GM18502 (cell line): Measurements from ENCODE around the gene HDAC4.

Source experiments
- ATAC-seq: cut with Tn5 transposase; IDR thresholded peaks from one replicate; pipeline ENCODE4 v1.9.1; 2021; ENCODE audit warnings: mild to moderate bottlenecking; ENCODE audit not compliant: unreplicated experiment, poor library complexity

Gene HDAC4

GRCh38 chr2:239019183-239019581, 381.6 kb downstream of the HDAC4 start:
- no peak for ATAC-seq

- ATAC-seq = no peak
These were observed 382.3 kb downstream of the HDAC4 start for GRCh38 chr2:239018271-239019182.

DNA sequence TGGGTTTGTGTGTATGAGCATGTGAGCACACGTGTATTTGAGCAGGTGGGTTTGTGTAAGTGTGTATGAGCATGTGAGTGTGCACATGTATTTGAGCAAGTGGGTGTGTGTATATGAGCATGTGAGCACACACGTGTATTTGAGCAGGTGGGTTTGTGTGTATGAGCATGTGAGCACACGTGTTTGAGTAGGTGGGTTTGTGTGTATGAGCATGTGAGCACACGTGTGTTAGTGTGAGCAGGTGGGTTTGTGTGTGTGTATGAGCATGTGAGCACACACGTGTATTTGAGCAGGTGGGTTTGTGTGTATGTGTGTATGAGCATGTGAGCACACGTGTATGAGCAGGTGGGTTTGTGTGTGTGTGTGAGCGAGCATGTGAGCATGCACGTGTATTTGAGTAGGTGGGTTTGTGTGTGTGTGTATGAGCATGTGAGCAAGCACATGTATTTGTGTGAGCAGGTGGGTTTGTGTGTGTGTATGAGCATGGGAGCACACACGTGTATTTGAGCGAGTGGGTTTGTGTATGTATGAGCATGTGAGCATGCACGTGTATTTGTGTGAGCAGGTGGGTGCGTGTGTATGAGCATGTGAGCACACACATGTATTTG, 383.2 kb downstream of the HDAC4 start:
- no peak for ATAC-seq

DNA sequence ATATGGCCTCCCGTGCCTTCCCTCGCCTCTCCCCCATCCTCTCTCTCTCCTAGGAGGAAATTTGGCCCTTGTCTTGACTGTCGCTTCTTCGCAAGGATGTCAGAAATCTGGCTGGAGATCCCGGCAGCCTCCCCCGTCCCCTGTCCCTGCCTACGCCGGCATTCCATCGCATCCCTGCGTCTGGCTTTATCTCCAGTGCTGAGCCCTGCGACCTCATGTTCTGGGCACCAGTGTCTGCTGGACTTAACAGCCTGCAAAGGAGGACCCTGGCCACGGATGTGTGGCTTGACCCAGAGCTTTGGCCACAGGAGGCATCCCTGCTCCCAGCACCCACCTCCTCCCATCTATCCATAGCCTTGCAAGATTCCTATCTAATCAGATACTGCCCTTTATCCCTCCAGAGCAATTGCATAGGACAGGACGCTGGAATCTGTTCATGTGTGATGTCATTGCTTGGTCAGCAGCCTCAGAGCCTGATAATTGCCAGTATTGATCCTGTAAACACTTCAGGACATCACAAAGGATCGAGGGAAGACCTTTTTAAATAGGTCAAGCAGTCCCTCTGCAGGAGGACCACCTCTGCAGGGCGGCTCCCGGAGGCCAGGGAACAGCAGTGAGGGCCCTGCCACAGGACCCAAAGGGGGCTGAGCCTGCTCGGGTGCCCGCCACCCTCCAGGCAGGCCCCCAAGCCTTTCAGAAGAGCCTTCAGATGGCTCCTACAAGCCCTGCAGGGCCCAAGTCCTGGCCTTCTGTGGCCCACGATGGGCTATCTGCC, 384.7 kb downstream of the HDAC4 start:
- no peak for ATAC-seq

DNA sequence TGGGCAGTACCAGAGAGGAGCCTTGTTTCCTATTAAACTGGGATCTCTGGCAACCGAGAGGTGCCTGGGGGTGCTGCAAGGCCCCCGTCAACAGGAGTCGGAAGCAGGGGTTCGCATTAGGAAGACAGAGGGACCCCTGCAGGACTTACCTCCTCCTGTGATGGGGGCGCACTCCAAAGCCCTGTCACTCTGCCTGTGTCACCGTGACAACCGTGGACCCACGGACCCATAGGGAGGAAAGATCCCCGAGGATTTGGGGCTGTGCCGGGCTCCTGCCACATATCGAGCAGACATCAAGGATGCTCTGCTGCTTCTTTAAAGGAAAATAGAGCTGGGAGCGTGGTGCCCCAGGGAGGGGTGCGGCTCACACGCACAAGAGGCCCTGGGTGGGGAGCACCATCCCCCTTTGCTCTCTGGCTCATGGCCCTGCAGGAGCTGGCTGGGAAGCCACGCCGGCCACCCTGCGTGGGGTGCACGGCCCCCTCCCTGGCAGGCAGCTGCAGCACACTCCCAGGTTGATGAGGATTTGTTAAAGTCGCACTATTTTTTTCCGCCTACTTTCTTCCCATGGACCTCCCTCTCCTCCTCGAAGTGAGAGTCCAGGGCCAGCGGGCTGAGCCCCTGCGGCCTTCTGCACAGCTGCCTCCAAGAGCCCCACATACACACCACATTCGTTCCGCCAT, 385.5 kb downstream of the HDAC4 start:
- ATAC-seq = no peak

DNA sequence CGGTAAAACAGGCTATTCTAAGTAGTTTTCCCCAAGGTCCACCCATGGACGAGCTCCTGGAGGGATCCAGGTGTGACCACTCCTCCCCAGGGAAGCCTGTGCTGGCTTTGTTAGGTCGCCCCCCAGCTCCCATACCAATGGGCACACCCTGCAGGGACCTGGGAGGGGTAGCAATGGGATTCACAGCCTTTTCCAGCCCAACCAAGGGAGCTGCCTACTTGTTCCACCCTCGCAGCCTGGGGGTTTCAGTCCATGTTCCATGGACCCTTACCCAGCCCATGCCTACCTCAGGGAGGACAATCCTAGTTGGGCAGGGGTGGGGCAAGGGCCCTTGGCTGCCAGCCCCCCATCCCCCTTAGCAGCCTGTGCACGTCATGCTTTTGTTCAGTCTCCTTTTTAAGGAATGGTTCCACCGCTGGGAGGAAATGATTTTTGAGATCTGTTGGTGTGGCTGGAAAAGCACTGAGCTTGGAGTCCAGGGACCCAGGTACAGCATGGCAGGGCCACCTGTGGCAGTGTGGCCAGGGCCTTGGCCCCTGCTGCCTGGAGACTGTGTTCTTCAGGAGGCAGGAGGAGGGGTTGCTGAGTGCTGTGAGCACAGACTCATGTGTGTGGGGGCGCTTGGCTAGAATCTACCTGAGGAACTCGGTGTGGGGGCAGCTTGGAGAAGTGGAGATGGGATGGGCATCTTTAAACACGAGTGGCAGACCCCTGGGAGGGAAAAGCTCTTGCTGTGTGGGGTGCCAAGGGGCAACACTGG, 386.2 kb downstream of the HDAC4 start:
- ATAC-seq = no peak

DNA sequence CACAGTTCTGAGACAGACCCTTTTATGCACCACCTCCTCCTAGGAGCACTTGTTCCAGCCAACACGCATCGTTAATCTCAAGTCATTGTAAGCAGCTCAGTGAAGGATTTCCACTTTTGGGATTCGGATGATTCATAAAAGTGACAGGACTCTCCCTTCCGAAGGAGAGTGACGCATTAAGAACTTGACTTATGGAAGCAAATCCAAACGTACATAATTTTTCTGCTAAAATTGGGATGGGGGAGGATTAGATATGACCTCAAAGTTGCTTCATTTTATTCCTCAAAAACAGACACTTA, 387.2 kb downstream of the HDAC4 start:
- no peak for ATAC-seq

GRCh38 chr2:239012936-239013677, 387.7 kb downstream of the HDAC4 start:
- ATAC-seq = no peak

GRCh38 chr2:239012228-239012627, 388.6 kb downstream of the HDAC4 start:
- ATAC-seq = no peak

DNA sequence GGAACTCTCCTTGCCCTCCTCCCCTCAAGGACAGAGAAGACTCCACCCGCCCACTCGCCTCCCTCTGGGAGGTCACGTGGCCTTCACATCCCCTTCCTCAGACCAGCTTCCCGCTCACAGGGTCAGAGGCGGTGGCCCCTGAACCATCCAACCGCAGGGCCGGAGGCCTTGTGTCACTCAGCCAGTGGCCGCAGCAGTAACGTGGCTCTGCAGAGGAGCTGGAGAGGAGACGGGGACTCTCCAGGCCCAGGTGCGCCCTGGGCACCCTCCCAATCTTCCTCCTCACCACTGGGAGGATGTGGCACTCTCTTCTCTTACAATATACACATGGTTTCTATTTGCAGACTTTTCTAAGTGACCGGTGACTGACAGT, 391.2 kb downstream of the HDAC4 start:
- ATAC-seq = no peak

- ATAC-seq = no peak
These were observed 391.9 kb downstream of the HDAC4 start for GRCh38 chr2:239008677-239009588.

GRCh38 chr2:239008004-239008403, 392.8 kb downstream of the HDAC4 start:
- no peak for ATAC-seq

- no peak for ATAC-seq
These were observed 394.1 kb downstream of the HDAC4 start for GRCh38 chr2:239006622-239007285.

DNA sequence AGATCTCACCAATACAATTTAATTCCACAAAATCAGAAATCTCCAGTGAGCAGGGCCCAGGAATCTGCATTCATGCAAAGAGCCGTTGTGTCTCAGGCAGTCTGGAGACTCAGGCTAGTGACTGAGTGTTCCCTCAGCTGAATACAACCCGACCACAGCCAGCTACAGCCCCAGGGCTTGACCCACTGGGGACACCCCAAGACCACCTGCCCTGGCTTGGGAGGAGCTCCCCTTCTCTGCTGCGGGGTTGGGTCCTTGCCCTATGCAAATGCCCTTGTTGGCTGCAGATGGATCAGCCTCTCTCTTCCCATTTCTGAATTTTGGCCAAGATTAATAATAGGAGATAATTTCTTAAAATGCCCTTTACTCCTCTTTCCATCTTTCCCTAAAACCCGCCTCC, 395.2 kb downstream of the HDAC4 start:
- no peak for ATAC-seq

- no peak for ATAC-seq
These were observed 396.4 kb downstream of the HDAC4 start for GRCh38 chr2:239004274-239005015.

DNA sequence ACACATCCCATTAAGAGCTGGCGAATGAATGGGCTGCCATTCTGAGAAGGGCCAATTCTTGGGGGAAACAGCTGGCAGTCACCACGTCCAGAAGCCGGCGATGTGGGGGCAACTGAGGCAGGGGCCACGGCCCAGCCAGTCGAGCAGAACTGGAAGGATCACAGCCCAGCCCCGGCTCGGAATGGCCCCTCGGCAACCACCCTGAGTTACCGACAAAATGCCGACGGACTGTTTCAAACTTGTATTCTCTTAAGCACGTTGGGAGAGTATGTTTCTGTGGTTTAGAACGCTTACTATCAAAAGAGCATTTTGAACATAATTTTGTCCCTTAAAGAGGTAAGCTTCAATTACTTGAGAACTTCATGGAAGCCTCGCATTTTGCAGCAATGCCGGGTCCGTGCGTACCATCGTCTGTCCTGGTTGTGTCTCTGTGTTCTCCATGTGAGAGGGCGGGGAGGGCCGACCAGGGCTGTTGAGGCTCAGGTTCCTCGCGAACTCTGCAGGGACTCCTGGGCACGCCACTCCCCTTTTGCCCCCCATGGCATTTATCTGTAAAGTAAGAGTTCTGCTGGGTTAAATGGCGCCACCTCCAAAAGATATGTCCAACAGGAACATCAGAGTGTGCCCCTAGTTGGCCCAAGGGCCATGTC, 397.1 kb downstream of the HDAC4 start:
- no peak for ATAC-seq
